SK-N-SH treated with all-trans-retinoic acid at 6 μM for 48 hours (cell line): ENCODE data around the gene TMEM178A.

Source experiments
- ATAC-seq: fragments of 200-7000 bp; cut with Tn5 transposase; 3 replicates; pipeline ENCODE4 v1.9.1; 2020; ENCODE audit warnings: mild to moderate bottlenecking, moderate library complexity
- ARNTL ChIP-seq: fragments of 450-650 bp; formaldehyde crosslinking; IDR thresholded peaks from 2 replicates; pipeline ENCODE4 v1.5.0; 2020; ENCODE audit warnings: low read depth, mild to moderate bottlenecking, moderate library complexity, borderline replicate concordance
- BACH2 ChIP-seq: fragments of 250-450 bp; sonication (Bioruptor Pico); IDR thresholded peaks from 2 replicates; pipeline ENCODE4 v1.9.0; 2021; ENCODE audit warnings: mild to moderate bottlenecking, borderline replicate concordance
- ESRRG ChIP-seq: fragments of 250-450 bp; sonication (Bioruptor Pico); IDR thresholded peaks from 2 replicates; pipeline ENCODE4 v1.6.1; 2021; ENCODE audit warnings: mild to moderate bottlenecking
- ISL1 ChIP-seq: fragments of 250-450 bp; sonication (Bioruptor Pico); IDR thresholded peaks from 2 replicates; pipeline ENCODE4 v2.1.2; 2022; ENCODE audit warnings: mild to moderate bottlenecking, moderate library complexity
- OSR1 ChIP-seq: fragments of 250-450 bp; sonication (Bioruptor Pico); IDR thresholded peaks from 2 replicates; pipeline ENCODE4 v1.8.0; 2022; ENCODE audit warnings: moderate library complexity, mild to moderate bottlenecking, inconsistent platforms
- PPARA ChIP-seq: fragments of 250-450 bp; sonication (Bioruptor Pico); IDR thresholded peaks from 2 replicates; pipeline ENCODE4 v1.5.0; 2020; ENCODE audit warnings: mild to moderate bottlenecking, borderline replicate concordance
- RARB ChIP-seq: fragments of 250-450 bp; sonication (Bioruptor Pico); IDR thresholded peaks from 2 replicates; pipeline ENCODE4 v1.8.0; 2021; ENCODE audit warnings: mild to moderate bottlenecking, moderate library complexity
- SNAI2 ChIP-seq: fragments of 250-450 bp; sonication (Bioruptor Pico); IDR thresholded peaks from 2 replicates; pipeline ENCODE4 v1.5.0; 2020; ENCODE audit warnings: mild to moderate bottlenecking, moderate library complexity
- TOX ChIP-seq: fragments of 250-450 bp; sonication (Bioruptor Pico); IDR thresholded peaks from 2 replicates; pipeline ENCODE4 v1.8.0; 2021; ENCODE audit warnings: mild to moderate bottlenecking, moderate library complexity, borderline replicate concordance
- ZC3H10 ChIP-seq: fragments of 250-450 bp; sonication (Bioruptor Pico); IDR thresholded peaks from 2 replicates; pipeline ENCODE4 v1.5.1; 2021; ENCODE audit warnings: mild to moderate bottlenecking, moderate library complexity
- ZFP3 ChIP-seq: fragments of 250-450 bp; sonication (Bioruptor Pico); IDR thresholded peaks from 2 replicates; pipeline ENCODE4 v1.5.0; 2020; ENCODE audit warnings: mild to moderate bottlenecking, moderate library complexity
- ZFP30 ChIP-seq: fragments of 450-650 bp; formaldehyde crosslinking; IDR thresholded peaks from 2 replicates; pipeline ENCODE4 v1.5.0; 2022; ENCODE audit warnings: mild to moderate bottlenecking, moderate library complexity
- ZNF565 ChIP-seq: fragments of 450-650 bp; formaldehyde crosslinking; conservative IDR thresholded peaks from 2 replicates; pipeline ENCODE4 v1.5.0; 2020; ENCODE audit warnings: low read depth, mild to moderate bottlenecking, moderate library complexity
- ZNF70 ChIP-seq: fragments of 450-650 bp; formaldehyde crosslinking; IDR thresholded peaks from 2 replicates; pipeline ENCODE4 v1.5.0; 2020; ENCODE audit warnings: mild to moderate bottlenecking, moderate library complexity
- ZNF8 ChIP-seq: fragments of 450-650 bp; formaldehyde crosslinking; IDR thresholded peaks from 2 replicates; pipeline ENCODE4 v1.5.0; 2020; ENCODE audit warnings: mild to moderate bottlenecking, moderate library complexity
- TF ChIP-seq, protein P1 (sequence below): fragments of 250-450 bp; sonication (Bioruptor Pico); IDR thresholded peaks from 2 replicates; pipeline ENCODE4 v1.8.0; 2021; ENCODE audit warnings: low read depth, mild to moderate bottlenecking, moderate library complexity, borderline replicate concordance
- TF ChIP-seq, protein P2 (sequence below): fragments of 250-450 bp; sonication (Bioruptor Pico); IDR thresholded peaks from 2 replicates; pipeline ENCODE4 v1.8.0; 2020; ENCODE audit warnings: mild to moderate bottlenecking, moderate library complexity, borderline replicate concordance
- TF ChIP-seq, protein P3 (sequence below): fragments of 250-450 bp; sonication (Bioruptor Pico); IDR thresholded peaks from 2 replicates; pipeline ENCODE4 v1.5.1; 2020; ENCODE audit warnings: low read depth, mild to moderate bottlenecking, moderate library complexity
- TF ChIP-seq, protein P4 (sequence below): fragments of 250-450 bp; sonication (Bioruptor Pico); IDR thresholded peaks from 2 replicates; pipeline ENCODE4 v1.5.0; 2020; ENCODE audit warnings: mild to moderate bottlenecking, moderate library complexity
- TF ChIP-seq, protein P5 (sequence below): fragments of 250-450 bp; sonication (Bioruptor Pico); IDR thresholded peaks from 2 replicates; pipeline ENCODE4 v1.5.1; 2021; ENCODE audit warnings: mild to moderate bottlenecking, moderate library complexity

The TMEM178A gene

DNA sequence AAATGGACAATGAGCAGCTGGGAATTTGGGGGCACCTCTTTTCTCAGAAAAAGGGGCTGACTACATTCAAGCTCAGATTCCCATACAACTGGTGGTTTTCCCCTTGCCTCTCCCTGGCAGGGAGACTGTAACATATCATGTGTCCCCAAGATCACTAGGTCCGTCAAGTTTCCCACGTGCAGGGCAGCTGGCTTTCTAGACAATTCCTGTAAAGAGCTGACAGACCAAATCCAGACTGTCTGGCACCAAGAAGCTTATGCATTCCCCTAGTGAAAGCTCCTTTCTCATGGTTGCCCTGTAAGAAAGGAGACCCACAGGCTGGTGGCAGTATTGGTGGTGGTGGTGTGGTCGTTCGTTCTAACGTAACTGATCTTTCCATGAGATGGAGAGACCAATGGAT, 64.6 kb downstream of the TMEM178A start:
- no peak for ATAC-seq
- TF ChIP-seq ZFP30 (CRISPR knock-in tag) = no peak
- no peak for TF ChIP-seq BACH2 (CRISPR knock-in tag)
- TF ChIP-seq, protein P1, sequence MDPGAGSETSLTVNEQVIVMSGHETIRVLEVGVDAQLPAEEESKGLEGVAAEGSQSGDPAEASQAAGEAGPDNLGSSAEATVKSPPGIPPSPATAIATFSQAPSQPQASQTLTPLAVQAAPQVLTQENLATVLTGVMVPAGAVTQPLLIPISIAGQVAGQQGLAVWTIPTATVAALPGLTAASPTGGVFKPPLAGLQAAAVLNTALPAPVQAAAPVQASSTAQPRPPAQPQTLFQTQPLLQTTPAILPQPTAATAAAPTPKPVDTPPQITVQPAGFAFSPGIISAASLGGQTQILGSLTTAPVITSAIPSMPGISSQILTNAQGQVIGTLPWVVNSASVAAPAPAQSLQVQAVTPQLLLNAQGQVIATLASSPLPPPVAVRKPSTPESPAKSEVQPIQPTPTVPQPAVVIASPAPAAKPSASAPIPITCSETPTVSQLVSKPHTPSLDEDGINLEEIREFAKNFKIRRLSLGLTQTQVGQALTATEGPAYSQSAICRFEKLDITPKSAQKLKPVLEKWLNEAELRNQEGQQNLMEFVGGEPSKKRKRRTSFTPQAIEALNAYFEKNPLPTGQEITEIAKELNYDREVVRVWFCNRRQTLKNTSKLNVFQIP (CRISPR knock-in tag) = no peak
- no peak for TF ChIP-seq PPARA (CRISPR knock-in tag)
- TF ChIP-seq ARNTL (CRISPR knock-in tag) = no peak
- TF ChIP-seq ZFP3 = no peak
- TF ChIP-seq ZC3H10 = no peak
- TF ChIP-seq ZNF70 (CRISPR knock-in tag) = no peak

DNA sequence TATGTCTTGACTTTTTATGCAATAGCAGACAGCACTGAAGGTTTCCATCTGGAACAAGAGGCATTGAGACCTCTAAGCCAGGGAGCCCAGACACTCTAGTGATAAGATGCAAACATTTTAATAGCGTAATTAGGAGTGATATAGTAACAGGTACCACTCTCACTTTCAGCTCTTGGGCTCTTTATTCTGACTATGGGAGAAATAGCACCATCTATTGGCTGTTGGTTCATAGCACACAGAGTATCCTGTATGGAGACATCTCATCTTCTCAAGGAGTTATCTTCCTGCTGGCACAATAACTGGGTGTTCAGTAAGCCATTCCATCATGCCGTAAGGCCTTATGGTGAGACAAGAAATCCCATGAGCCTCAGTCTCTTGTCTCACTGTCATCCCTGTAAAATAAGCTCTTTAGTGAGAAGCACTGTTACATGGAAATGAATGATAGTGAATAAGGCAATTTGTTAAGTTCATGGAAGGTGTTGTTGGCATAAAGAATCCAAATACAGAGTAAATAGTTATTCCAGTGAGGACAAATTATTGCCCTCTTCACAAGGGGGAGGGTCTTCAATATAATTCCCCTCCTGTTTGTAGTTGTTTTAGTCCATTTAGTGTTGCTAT, 65.1 kb downstream of the TMEM178A start:
- peak; percentile 81 for ATAC-seq
- TF ChIP-seq ZC3H10 (no peak), ZNF70 (CRISPR knock-in tag) (no peak), ZNF565 (CRISPR knock-in tag) (no peak), ARNTL (CRISPR knock-in tag) (no peak), PPARA (CRISPR knock-in tag) (no peak), ZNF8 (CRISPR knock-in tag) (no peak), ZFP3 (no peak), BACH2 (CRISPR knock-in tag) (no peak), SNAI2 (CRISPR knock-in tag) (no peak), ZFP30 (CRISPR knock-in tag) (no peak), ISL1 (CRISPR knock-in tag) (no peak), OSR1 (CRISPR knock-in tag) (no peak), RARB (CRISPR knock-in tag) (no peak), ESRRG (CRISPR knock-in tag) (no peak), TOX (CRISPR knock-in tag) (no peak)
- TF ChIP-seq, protein P2, sequence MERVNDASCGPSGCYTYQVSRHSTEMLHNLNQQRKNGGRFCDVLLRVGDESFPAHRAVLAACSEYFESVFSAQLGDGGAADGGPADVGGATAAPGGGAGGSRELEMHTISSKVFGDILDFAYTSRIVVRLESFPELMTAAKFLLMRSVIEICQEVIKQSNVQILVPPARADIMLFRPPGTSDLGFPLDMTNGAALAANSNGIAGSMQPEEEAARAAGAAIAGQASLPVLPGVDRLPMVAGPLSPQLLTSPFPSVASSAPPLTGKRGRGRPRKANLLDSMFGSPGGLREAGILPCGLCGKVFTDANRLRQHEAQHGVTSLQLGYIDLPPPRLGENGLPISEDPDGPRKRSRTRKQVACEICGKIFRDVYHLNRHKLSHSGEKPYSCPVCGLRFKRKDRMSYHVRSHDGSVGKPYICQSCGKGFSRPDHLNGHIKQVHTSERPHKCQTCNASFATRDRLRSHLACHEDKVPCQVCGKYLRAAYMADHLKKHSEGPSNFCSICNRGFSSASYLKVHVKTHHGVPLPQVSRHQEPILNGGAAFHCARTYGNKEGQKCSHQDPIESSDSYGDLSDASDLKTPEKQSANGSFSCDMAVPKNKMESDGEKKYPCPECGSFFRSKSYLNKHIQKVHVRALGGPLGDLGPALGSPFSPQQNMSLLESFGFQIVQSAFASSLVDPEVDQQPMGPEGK = no peak
- TF ChIP-seq, protein P3, sequence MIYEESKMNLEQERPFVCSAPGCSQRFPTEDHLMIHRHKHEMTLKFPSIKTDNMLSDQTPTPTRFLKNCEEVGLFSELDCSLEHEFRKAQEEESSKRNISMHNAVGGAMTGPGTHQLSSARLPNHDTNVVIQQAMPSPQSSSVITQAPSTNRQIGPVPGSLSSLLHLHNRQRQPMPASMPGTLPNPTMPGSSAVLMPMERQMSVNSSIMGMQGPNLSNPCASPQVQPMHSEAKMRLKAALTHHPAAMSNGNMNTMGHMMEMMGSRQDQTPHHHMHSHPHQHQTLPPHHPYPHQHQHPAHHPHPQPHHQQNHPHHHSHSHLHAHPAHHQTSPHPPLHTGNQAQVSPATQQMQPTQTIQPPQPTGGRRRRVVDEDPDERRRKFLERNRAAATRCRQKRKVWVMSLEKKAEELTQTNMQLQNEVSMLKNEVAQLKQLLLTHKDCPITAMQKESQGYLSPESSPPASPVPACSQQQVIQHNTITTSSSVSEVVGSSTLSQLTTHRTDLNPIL (CRISPR knock-in tag) = no peak
- TF ChIP-seq, protein P4, sequence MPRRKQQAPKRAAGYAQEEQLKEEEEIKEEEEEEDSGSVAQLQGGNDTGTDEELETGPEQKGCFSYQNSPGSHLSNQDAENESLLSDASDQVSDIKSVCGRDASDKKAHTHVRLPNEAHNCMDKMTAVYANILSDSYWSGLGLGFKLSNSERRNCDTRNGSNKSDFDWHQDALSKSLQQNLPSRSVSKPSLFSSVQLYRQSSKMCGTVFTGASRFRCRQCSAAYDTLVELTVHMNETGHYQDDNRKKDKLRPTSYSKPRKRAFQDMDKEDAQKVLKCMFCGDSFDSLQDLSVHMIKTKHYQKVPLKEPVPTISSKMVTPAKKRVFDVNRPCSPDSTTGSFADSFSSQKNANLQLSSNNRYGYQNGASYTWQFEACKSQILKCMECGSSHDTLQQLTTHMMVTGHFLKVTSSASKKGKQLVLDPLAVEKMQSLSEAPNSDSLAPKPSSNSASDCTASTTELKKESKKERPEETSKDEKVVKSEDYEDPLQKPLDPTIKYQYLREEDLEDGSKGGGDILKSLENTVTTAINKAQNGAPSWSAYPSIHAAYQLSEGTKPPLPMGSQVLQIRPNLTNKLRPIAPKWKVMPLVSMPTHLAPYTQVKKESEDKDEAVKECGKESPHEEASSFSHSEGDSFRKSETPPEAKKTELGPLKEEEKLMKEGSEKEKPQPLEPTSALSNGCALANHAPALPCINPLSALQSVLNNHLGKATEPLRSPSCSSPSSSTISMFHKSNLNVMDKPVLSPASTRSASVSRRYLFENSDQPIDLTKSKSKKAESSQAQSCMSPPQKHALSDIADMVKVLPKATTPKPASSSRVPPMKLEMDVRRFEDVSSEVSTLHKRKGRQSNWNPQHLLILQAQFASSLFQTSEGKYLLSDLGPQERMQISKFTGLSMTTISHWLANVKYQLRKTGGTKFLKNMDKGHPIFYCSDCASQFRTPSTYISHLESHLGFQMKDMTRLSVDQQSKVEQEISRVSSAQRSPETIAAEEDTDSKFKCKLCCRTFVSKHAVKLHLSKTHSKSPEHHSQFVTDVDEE = no peak
- TF ChIP-seq, protein P5, sequence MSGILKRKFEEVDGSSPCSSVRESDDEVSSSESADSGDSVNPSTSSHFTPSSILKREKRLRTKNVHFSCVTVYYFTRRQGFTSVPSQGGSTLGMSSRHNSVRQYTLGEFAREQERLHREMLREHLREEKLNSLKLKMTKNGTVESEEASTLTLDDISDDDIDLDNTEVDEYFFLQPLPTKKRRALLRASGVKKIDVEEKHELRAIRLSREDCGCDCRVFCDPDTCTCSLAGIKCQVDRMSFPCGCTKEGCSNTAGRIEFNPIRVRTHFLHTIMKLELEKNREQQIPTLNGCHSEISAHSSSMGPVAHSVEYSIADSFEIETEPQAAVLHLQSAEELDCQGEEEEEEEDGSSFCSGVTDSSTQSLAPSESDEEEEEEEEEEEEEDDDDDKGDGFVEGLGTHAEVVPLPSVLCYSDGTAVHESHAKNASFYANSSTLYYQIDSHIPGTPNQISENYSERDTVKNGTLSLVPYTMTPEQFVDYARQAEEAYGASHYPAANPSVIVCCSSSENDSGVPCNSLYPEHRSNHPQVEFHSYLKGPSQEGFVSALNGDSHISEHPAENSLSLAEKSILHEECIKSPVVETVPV (CRISPR knock-in tag) = no peak
- TF ChIP-seq, protein P1 (CRISPR knock-in tag) = no peak
